Measurements from ENCODE around the gene HBS1L. TPM values are rescaled to one million over a fixed set of nuclear protein-coding genes. Genes with fewer than 3 reads are reported as not detected.

The HBS1L gene
- total RNA-seq, 1 experiment from 2014 or later = 95.4 TPM

DNA sequence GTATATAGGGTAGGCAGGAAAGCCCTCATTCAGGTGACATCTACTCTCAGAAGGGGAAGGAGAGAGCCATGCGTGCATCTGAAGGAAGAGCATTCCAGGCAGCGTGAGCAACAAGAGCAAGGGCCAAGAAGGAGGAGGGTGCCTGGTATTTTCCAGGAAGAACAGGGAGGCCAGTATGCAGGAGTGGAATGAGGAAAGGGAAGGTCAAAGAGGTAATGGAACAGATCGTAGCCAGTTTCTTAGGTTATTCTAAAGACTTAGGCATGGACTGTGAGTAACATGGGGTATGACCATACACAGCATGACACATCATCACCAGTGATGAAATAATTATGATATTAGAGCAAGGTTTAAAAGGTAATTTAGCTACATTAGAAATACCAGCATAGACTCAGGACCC lies 128.8 kb downstream of the HBS1L start (continued):
- TF ChIP-seq, protein P1, sequence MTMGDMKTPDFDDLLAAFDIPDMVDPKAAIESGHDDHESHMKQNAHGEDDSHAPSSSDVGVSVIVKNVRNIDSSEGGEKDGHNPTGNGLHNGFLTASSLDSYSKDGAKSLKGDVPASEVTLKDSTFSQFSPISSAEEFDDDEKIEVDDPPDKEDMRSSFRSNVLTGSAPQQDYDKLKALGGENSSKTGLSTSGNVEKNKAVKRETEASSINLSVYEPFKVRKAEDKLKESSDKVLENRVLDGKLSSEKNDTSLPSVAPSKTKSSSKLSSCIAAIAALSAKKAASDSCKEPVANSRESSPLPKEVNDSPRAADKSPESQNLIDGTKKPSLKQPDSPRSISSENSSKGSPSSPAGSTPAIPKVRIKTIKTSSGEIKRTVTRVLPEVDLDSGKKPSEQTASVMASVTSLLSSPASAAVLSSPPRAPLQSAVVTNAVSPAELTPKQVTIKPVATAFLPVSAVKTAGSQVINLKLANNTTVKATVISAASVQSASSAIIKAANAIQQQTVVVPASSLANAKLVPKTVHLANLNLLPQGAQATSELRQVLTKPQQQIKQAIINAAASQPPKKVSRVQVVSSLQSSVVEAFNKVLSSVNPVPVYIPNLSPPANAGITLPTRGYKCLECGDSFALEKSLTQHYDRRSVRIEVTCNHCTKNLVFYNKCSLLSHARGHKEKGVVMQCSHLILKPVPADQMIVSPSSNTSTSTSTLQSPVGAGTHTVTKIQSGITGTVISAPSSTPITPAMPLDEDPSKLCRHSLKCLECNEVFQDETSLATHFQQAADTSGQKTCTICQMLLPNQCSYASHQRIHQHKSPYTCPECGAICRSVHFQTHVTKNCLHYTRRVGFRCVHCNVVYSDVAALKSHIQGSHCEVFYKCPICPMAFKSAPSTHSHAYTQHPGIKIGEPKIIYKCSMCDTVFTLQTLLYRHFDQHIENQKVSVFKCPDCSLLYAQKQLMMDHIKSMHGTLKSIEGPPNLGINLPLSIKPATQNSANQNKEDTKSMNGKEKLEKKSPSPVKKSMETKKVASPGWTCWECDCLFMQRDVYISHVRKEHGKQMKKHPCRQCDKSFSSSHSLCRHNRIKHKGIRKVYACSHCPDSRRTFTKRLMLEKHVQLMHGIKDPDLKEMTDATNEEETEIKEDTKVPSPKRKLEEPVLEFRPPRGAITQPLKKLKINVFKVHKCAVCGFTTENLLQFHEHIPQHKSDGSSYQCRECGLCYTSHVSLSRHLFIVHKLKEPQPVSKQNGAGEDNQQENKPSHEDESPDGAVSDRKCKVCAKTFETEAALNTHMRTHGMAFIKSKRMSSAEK (CRISPR knock-in tag; IDR thresholded peaks at IDR 0.05; ENCODE audit: borderline replicate concordance) = no peak
- TF ChIP-seq, protein P2, sequence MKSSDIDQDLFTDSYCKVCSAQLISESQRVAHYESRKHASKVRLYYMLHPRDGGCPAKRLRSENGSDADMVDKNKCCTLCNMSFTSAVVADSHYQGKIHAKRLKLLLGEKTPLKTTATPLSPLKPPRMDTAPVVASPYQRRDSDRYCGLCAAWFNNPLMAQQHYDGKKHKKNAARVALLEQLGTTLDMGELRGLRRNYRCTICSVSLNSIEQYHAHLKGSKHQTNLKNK (CRISPR knock-in tag; IDR thresholded peaks at IDR 0.05) = no peak
- no peak for TF ChIP-seq ZNF423 (CRISPR knock-in tag; IDR thresholded peaks at IDR 0.05)

DNA sequence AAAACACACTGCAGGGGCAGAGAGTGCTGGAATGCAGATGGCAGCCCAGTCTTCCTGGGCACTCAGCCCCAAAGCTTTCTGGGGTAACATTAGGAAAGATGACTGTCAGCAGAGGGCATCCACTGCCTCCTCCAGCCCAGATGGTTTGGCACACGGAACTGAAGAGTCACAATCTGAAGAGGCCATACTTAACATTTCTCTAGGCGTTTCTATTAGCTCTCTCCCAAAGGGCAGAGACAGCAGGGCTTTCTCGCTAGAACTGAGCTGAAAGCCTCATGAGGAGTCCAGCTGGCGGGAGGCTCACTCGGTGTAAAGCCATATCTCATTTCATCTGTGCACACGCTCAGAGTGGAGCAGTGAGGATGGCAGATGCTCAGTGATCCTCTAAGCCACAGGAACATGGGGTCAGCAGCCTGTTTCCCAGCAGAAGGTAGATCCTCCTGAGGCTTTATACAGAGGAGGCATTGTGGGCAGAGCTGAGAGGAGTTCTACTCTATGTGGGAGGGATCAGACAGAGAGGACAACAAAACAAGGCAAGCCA lies 132.8 kb downstream of the HBS1L start:
- Mint-ChIP-seq H3K27me3 (ENCODE audit: low read depth) (no peaks in the 10 kb centered on the region), H3K36me3 (no peaks in the 10 kb centered on the region), H3K9me3 (no peaks in the 10 kb centered on the region), H3K27ac (no peak overlapping the region; the same call in 1 of the 2 replicates), H3K4me1 (peaks cover 8% of the 10 kb centered on the region; the same call in 1 of the 2 replicates), H3K4me3 (no peak overlapping the region)
- POLR2A ChIA-PET = no interaction called here
- ATAC-seq (peak; percentile 36), DNase-seq (ENCODE audit: low spot score) (no peak)
- TF ChIP-seq NFATC4 (CRISPR knock-in tag; IDR thresholded peaks at IDR 0.05) (no peak), ZNF232 (CRISPR knock-in tag; IDR thresholded peaks at IDR 0.05) (no peak), TEAD1 (CRISPR knock-in tag; IDR thresholded peaks at IDR 0.05) (peak; percentile 24; the same call in 1 of the 2 replicates)
- CTCF ChIA-PET = interaction anchor here (1.0 to 1.4 kb wide), 3 partner anchors 19 to 99 kb away, joined by 3 to 6 read pairs (median 3); no protein-coding TSS in a partner anchor

DNA sequence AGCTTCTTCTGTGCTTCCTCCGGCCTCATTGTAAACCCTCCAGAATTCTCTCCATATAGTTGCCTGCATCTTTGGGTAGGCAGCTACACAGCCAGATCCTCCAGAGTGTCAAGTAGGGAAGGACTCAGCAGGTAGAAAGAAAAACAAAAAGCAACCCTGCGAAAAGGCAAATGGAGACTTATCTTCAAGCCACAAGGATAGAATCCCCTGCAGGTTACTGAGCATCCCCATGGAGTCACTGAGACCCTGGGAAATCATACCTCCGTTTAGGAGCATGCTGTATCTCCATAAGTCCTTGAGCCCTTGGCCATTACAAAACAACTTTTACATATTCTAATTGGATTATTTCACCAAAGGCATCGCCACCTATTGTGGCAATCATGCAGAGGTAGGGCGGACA lies 133.3 kb downstream of the HBS1L start:
- Mint-ChIP-seq H3K4me1 (peaks cover 8% of the 10 kb centered on the region; the same call in 1 of the 2 replicates), H3K27me3 (ENCODE audit: low read depth) (no peaks in the 10 kb centered on the region), H3K9me3 (no peaks in the 10 kb centered on the region), H3K27ac (no peak overlapping the region), H3K4me3 (no peak overlapping the region), H3K36me3 (no peaks in the 10 kb centered on the region)
- ChIA-PET CTCF (interaction anchor here (1.0 to 1.4 kb wide), 3 partner anchors 20 to 98 kb away, joined by 3 to 6 read pairs (median 3); no protein-coding TSS in a partner anchor), POLR2A (no interaction called here)
- ATAC-seq = peak; percentile 56
- DNase-seq (ENCODE audit: low spot score) = no peak
- no peak for TF ChIP-seq ETV6 (CRISPR knock-in tag; IDR thresholded peaks at IDR 0.05)
- TF ChIP-seq ATF1 (CRISPR knock-in tag; IDR thresholded peaks at IDR 0.05) = no peak
- TF ChIP-seq, protein P3, sequence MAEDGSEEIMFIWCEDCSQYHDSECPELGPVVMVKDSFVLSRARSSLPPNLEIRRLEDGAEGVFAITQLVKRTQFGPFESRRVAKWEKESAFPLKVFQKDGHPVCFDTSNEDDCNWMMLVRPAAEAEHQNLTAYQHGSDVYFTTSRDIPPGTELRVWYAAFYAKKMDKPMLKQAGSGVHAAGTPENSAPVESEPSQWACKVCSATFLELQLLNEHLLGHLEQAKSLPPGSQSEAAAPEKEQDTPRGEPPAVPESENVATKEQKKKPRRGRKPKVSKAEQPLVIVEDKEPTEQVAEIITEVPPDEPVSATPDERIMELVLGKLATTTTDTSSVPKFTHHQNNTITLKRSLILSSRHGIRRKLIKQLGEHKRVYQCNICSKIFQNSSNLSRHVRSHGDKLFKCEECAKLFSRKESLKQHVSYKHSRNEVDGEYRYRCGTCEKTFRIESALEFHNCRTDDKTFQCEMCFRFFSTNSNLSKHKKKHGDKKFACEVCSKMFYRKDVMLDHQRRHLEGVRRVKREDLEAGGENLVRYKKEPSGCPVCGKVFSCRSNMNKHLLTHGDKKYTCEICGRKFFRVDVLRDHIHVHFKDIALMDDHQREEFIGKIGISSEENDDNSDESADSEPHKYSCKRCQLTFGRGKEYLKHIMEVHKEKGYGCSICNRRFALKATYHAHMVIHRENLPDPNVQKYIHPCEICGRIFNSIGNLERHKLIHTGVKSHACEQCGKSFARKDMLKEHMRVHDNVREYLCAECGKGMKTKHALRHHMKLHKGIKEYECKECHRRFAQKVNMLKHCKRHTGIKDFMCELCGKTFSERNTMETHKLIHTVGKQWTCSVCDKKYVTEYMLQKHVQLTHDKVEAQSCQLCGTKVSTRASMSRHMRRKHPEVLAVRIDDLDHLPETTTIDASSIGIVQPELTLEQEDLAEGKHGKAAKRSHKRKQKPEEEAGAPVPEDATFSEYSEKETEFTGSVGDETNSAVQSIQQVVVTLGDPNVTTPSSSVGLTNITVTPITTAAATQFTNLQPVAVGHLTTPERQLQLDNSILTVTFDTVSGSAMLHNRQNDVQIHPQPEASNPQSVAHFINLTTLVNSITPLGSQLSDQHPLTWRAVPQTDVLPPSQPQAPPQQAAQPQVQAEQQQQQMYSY (CRISPR knock-in tag; IDR thresholded peaks at IDR 0.05) = no peak
- TF ChIP-seq, protein P4, sequence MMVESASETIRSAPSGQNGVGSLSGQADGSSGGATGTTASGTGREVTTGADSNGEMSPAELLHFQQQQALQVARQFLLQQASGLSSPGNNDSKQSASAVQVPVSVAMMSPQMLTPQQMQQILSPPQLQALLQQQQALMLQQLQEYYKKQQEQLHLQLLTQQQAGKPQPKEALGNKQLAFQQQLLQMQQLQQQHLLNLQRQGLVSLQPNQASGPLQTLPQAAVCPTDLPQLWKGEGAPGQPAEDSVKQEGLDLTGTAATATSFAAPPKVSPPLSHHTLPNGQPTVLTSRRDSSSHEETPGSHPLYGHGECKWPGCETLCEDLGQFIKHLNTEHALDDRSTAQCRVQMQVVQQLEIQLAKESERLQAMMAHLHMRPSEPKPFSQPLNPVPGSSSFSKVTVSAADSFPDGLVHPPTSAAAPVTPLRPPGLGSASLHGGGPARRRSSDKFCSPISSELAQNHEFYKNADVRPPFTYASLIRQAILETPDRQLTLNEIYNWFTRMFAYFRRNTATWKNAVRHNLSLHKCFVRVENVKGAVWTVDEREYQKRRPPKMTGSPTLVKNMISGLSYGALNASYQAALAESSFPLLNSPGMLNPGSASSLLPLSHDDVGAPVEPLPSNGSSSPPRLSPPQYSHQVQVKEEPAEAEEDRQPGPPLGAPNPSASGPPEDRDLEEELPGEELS (CRISPR knock-in tag; IDR thresholded peaks at IDR 0.05) = no peak
- no peak for TF ChIP-seq JUN (CRISPR knock-in tag; IDR thresholded peaks at IDR 0.05)
- TF ChIP-seq SP1 (CRISPR knock-in tag; conservative IDR thresholded peaks at IDR 0.05) = no peak
- TF ChIP-seq, protein P5, sequence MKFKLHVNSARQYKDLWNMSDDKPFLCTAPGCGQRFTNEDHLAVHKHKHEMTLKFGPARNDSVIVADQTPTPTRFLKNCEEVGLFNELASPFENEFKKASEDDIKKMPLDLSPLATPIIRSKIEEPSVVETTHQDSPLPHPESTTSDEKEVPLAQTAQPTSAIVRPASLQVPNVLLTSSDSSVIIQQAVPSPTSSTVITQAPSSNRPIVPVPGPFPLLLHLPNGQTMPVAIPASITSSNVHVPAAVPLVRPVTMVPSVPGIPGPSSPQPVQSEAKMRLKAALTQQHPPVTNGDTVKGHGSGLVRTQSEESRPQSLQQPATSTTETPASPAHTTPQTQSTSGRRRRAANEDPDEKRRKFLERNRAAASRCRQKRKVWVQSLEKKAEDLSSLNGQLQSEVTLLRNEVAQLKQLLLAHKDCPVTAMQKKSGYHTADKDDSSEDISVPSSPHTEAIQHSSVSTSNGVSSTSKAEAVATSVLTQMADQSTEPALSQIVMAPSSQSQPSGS (CRISPR knock-in tag; IDR thresholded peaks at IDR 0.05; ENCODE audit: borderline replicate concordance, low read depth) = no peak
- no peak for TF ChIP-seq ESRRA (CRISPR knock-in tag; IDR thresholded peaks at IDR 0.05; ENCODE audit: borderline replicate concordance)
- TF ChIP-seq, protein P6, sequence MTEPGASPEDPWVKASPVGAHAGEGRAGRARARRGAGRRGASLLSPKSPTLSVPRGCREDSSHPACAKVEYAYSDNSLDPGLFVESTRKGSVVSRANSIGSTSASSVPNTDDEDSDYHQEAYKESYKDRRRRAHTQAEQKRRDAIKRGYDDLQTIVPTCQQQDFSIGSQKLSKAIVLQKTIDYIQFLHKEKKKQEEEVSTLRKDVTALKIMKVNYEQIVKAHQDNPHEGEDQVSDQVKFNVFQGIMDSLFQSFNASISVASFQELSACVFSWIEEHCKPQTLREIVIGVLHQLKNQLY (CRISPR knock-in tag; IDR thresholded peaks at IDR 0.05) = no peak
- TF ChIP-seq, protein P7, sequence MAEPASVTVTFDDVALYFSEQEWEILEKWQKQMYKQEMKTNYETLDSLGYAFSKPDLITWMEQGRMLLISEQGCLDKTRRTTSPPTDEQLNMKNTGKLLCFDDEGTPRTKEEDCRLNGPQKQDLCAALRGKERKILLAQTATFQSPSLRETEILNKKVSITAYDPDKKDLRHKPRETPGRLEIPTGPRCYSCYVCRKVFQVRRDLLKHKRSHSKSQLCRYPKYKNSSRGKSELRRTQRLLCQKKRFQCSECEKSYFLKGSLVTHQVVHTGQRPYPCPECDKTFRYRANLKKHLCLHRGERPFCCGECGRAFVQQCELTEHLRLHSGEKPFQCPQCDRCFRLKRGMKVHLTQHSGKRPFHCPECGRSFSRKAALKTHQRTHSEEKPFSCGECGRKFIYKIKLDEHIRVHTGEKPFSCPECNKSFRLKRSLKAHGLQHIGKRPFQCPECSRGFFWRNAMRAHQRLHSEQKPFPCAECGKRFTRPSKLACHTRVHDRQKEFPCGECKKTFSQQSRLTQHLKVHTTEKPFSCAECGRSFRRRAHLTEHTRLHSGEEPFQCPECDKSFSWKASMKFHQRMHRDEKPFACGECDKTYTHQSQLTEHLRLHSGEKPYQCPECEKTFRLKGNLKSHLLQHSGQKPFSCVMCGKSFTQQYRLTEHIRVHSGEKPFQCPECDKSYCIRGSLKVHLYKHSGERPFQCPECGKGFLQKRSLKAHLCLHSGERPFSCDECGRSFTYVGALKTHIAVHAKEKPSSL (CRISPR knock-in tag; conservative IDR thresholded peaks at IDR 0.05) = no peak

Data from WTC11 (cell line).